Gastroesophageal sphincter (tissue), 3 donors: ENCODE results near the gene FRG2C.
"Not testable (repeated sequence)": the region's sequence is repeated elsewhere in the genome, so short reads cannot be mapped to it uniquely, and the experiment has no call there.

Source experiments
- EP300 ChIP-seq: sonication (generic); formaldehyde crosslinking; IDR thresholded peaks from one replicate; pipeline ENCODE4 v1.6.1; 2017; ENCODE audit warnings: antibody characterized with exemption, mild to moderate bottlenecking
- POLR2A ChIP-seq, 2 donors: fragments of 450-650 bp; IDR thresholded peaks; one replicate each; pipeline ENCODE4 v1.6.1; 2017; ENCODE audit warnings: antibody characterized with exemption in 2 of 2, mild to moderate bottlenecking in 2 of 2, moderate library complexity in 1 of 2
- POLR2AphosphoS5 ChIP-seq: sonication (generic); formaldehyde crosslinking; IDR thresholded peaks from one replicate; pipeline ENCODE4 v1.6.1; 2017; ENCODE audit warnings: antibody characterized with exemption
- TF ChIP-seq, protein P1 (sequence below), 4 experiments: fragments of 200-600 bp in 2 of 4; fragments of 450-650 bp in 2 of 4; sonication (generic) in 1 of 4; IDR thresholded peaks; one replicate each; pipeline ENCODE4 v1.5.1; 2017 to 2019; ENCODE audit warnings: antibody characterized with exemption in 4 of 4, mild to moderate bottlenecking in 2 of 4, moderate library complexity in 2 of 4

DNA sequence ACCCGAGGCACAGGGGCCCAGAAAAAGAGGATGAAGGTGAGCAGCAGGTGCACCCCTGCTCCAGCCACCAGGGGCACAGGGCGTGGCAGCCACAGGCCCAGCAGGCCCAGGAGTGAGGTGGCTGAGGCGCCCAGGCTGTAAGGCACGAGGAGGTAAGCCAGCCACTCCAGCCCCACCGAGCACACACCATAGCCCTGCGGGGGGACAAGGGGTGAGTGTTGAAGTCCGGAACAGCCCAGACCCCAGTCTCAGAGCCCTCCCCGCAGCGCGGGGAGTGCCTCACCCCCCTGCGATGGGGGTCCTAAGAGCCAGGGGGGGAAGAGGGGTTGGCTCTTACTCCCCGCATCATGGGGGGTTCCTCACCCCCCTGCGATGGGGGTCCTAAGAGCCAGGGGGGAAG is 40.5 kb upstream of the FRG2C start:
- TF ChIP-seq, protein P1, sequence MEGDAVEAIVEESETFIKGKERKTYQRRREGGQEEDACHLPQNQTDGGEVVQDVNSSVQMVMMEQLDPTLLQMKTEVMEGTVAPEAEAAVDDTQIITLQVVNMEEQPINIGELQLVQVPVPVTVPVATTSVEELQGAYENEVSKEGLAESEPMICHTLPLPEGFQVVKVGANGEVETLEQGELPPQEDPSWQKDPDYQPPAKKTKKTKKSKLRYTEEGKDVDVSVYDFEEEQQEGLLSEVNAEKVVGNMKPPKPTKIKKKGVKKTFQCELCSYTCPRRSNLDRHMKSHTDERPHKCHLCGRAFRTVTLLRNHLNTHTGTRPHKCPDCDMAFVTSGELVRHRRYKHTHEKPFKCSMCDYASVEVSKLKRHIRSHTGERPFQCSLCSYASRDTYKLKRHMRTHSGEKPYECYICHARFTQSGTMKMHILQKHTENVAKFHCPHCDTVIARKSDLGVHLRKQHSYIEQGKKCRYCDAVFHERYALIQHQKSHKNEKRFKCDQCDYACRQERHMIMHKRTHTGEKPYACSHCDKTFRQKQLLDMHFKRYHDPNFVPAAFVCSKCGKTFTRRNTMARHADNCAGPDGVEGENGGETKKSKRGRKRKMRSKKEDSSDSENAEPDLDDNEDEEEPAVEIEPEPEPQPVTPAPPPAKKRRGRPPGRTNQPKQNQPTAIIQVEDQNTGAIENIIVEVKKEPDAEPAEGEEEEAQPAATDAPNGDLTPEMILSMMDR (IDR thresholded peaks at IDR 0.05): not testable (repeated sequence)
- TF ChIP-seq POLR2A (IDR thresholded peaks at IDR 0.05); POLR2AphosphoS5; EP300: not testable (repeated sequence)
